Spleen (tissue), 11 donors: ENCODE data around the gene AGK. TPM values are rescaled to one million over a fixed set of nuclear protein-coding genes. Genes with fewer than 3 reads are reported as not detected.

ENCODE experiments used
- DNase-seq: peaks from one replicate; pipeline ENCODE4 v3.0.0-alpha.2; 2020
- H3K27ac ChIP-seq, 8 donors: fragments of 200-600 bp; sonication (generic) in 7 of 8; 1 replicate in 4 of 8; 2 replicates in 4 of 8; pipeline versions ENCODE4 v1.5.0 to v1.8.0; 2016 to 2021; ENCODE audit warnings: inconsistent platforms in 4 of 8, mild to moderate bottlenecking in 4 of 8, moderate library complexity in 1 of 8
- H3K27me3 ChIP-seq, 7 donors: fragments of 200-600 bp; sonication (generic) in 6 of 7; replicated peaks in 1 of 7; 1 replicate in 4 of 7; 2 replicates in 3 of 7; pipeline versions ENCODE4 v1.5.0 to v1.8.0; 2016 to 2021; ENCODE audit warnings: inconsistent platforms in 3 of 7, mild to moderate bottlenecking in 1 of 7
- H3K36me3 ChIP-seq, 6 donors: fragments of 200-600 bp; sonication (generic) in 5 of 6; 1 replicate in 4 of 6; 2 replicates in 2 of 6; pipeline versions ENCODE4 v1.5.0 to v1.8.0; 2016 to 2021; ENCODE audit warnings: inconsistent platforms in 2 of 6
- H3K4me1 ChIP-seq, 6 donors: fragments of 200-600 bp; sonication (generic) in 5 of 6; 1 replicate in 3 of 6; 2 replicates in 3 of 6; pipeline versions ENCODE4 v1.5.0 to v1.8.0; 2016 to 2021; ENCODE audit warnings: inconsistent platforms in 3 of 6
- H3K4me3 ChIP-seq, 8 donors: fragments of 200-600 bp; sonication (generic) in 7 of 8; 1 replicate in 4 of 8; 2 replicates in 4 of 8; pipeline versions ENCODE4 v1.5.0 to v1.8.0; 2016 to 2021; ENCODE audit warnings: inconsistent platforms in 4 of 8, mild to moderate bottlenecking in 4 of 8, moderate library complexity in 2 of 8
- H3K9me3 ChIP-seq, 8 donors: fragments of 200-600 bp; sonication (generic) in 7 of 8; 1 replicate in 4 of 8; 2 replicates in 4 of 8; pipeline versions ENCODE4 v1.5.0 to v1.8.0; 2016 to 2021; ENCODE audit warnings: inconsistent platforms in 4 of 8
- CTCF ChIP-seq, 11 experiments: fragments of 200-600 bp in 7 of 11; fragments of 450-650 bp in 4 of 11; sonication (generic) in 4 of 11; IDR thresholded peaks in 8 of 11; conservative IDR thresholded peaks in 3 of 11; 1 replicate in 7 of 11; 2 replicates in 4 of 11; pipeline versions ENCODE4 v1.4.0 to v1.8.0; 2016 to 2021; ENCODE audit warnings: antibody characterized with exemption in 11 of 11, inconsistent platforms in 4 of 11, mild to moderate bottlenecking in 1 of 11
- POLR2A ChIP-seq, 3 donors: fragments of 450-650 bp; IDR thresholded peaks; one replicate each; pipeline ENCODE4 v1.5.1; 2017; ENCODE audit warnings: antibody characterized with exemption in 3 of 3, mild to moderate bottlenecking in 1 of 3
- POLR2AphosphoS5 ChIP-seq, 3 donors: sonication (generic); formaldehyde crosslinking; IDR thresholded peaks; one replicate each; pipeline ENCODE4 v1.5.1; 2017; ENCODE audit warnings: antibody characterized with exemption in 3 of 3
- WGBS, 5 donors: extraction: QIAGEN DNeasy Blood & Tissue Kit in 3 of 5; methylation state at CpG; one replicate each; pipeline versions ENCODE4 v1.1.5 to v1.1.7; 2013 to 2018; 5-methylcytosine and 5-hydroxymethylcytosine counted together
- intact Hi-C: fragments of 100-400 bp; cut with DNase I; formaldehyde crosslinking; loops from one replicate; pipeline ENCODE4 v1.15.0; 2023; ENCODE audit warnings: low total_unique reads
- polyA plus RNA-seq, 3 donors: library from polyadenylated mRNA; stranded (reverse); fragments of 200-250 nt; gene quantifications; one replicate each; pipeline ENCODE4 v1.2.1, GENCODE V29; 2013
- total RNA-seq, 7 donors: library from RNA; depleted of rRNA in 3 of 7; stranded (reverse); fragments of >200 nt in 3 of 7; fragmentation: NEBNext Ultra II Directional in 4 of 7; extraction: Animal tissue kit (Norgen Biotek cat#: 25700) in 4 of 7; gene quantifications; one replicate each; pipeline versions ENCODE4 v1.1.0 to v1.2.1, GENCODE V29; 2016 to 2021
- donor health status: healthy with polysubstance abuse.
- donor health status: DM: no; HTN: no; CAD: no; lungs with moderate emphysema.
- donor health status: DM: no; HTN: no; CAD: no.
- donor health status: Bipolar disorder and iron deficiency.
- donor health status: healthy.
- donor health status: DM: no; HTN: no; CAD: no.
- donor health status: DM: yes; HTN: yes; CAD: no.

The AGK gene
- total and polyA plus RNA-seq, 10 donors = 11.0 to 35.5 (median 24.0) TPM

GRCh38 chr7:141691540-141691939, 140.3 kb downstream of the AGK start:
- no peak overlapping the region for H3K27ac ChIP-seq
- no peaks in the 10 kb centered on the region for H3K9me3 ChIP-seq
- H3K27me3 ChIP-seq = no peaks in the 10 kb centered on the region
- 92 to 96% (median 94%) methylated on average over 3 of the region's 3 CpGs for WGBS, 5 donors
- no peak overlapping the region for H3K4me3 ChIP-seq
- H3K4me1 ChIP-seq = peaks cover 0 to 48% (median 14%) of the 10 kb centered on the region in 6 donors
- intact Hi-C loops = no loop called here
- peaks cover 0 to 12% (median 0%) of the 10 kb centered on the region in 6 donors for H3K36me3 ChIP-seq
- no peak for DNase-seq
- TF ChIP-seq POLR2AphosphoS5 (IDR thresholded peaks at IDR 0.05) (no peak), CTCF (IDR thresholded peaks at IDR 0.05 in 8 of 11, conservative IDR thresholded peaks at IDR 0.05 in 3 of 11) (no peak), POLR2A (IDR thresholded peaks at IDR 0.05) (no peak)

- H3K36me3 ChIP-seq = peaks cover 0 to 10% (median 0%) of the 10 kb centered on the region in 6 donors
- no peak overlapping the region for H3K27ac ChIP-seq
- TF ChIP-seq POLR2AphosphoS5 (IDR thresholded peaks at IDR 0.05) (no peak), CTCF (IDR thresholded peaks at IDR 0.05 in 8 of 11, conservative IDR thresholded peaks at IDR 0.05 in 3 of 11) (no peak), POLR2A (IDR thresholded peaks at IDR 0.05) (no peak)
- H3K4me1 ChIP-seq = peaks cover 0 to 48% (median 18%) of the 10 kb centered on the region in 6 donors
- intact Hi-C loops = no loop called here
- no peaks in the 10 kb centered on the region for H3K27me3 ChIP-seq
- 90 to 91% (median 90%) methylated on average over 4 of the region's 4 CpGs for WGBS, 5 donors
- no peaks in the 10 kb centered on the region for H3K9me3 ChIP-seq
- DNase-seq = no peak
- no peak overlapping the region for H3K4me3 ChIP-seq
These were observed 140.8 kb downstream of the AGK start for GRCh38 chr7:141691961-141692360.

GRCh38 chr7:141693082-141693481, 141.9 kb downstream of the AGK start:
- H3K9me3 ChIP-seq = no peaks in the 10 kb centered on the region
- no peaks in the 10 kb centered on the region for H3K27me3 ChIP-seq
- intact Hi-C loops = no loop called here
- no peak for DNase-seq
- no peak overlapping the region for H3K27ac ChIP-seq
- H3K36me3 ChIP-seq = peaks cover 0 to 10% (median 0%) of the 10 kb centered on the region in 6 donors
- 90 to 95% (median 94%) methylated on average over 3 of the region's 3 CpGs for WGBS, 5 donors
- TF ChIP-seq POLR2A (IDR thresholded peaks at IDR 0.05) = no peak
- TF ChIP-seq POLR2AphosphoS5 (IDR thresholded peaks at IDR 0.05) = no peak
- TF ChIP-seq CTCF (IDR thresholded peaks at IDR 0.05 in 8 of 11, conservative IDR thresholded peaks at IDR 0.05 in 3 of 11) = no peak
- H3K4me1 ChIP-seq = peaks cover 5 to 59% (median 29%) of the 10 kb centered on the region in 6 donors
- H3K4me3 ChIP-seq = no peak overlapping the region

- H3K36me3 ChIP-seq = peaks cover 0 to 3% (median 0%) of the 10 kb centered on the region in 6 donors
- DNase-seq = no peak
- H3K27ac ChIP-seq = peak overlapping the region in 3 of 8 donors; percentile 12 to 44 (median 20)
- H3K27me3 ChIP-seq = no peaks in the 10 kb centered on the region
- intact Hi-C loops = no loop called here
- no peaks in the 10 kb centered on the region for H3K9me3 ChIP-seq
- TF ChIP-seq POLR2AphosphoS5 (IDR thresholded peaks at IDR 0.05) (no peak), POLR2A (IDR thresholded peaks at IDR 0.05) (no peak), CTCF (IDR thresholded peaks at IDR 0.05 in 8 of 11, conservative IDR thresholded peaks at IDR 0.05 in 3 of 11) (no peak)
- 71 to 80% (median 80%) methylated on average over 4 to 6 of the region's 6 CpGs for WGBS, 5 donors
- no peak overlapping the region for H3K4me3 ChIP-seq
- peaks cover 24 to 82% (median 54%) of the 10 kb centered on the region in 6 donors for H3K4me1 ChIP-seq
These were observed 144.6 kb downstream of the AGK start for GRCh38 chr7:141695803-141696289.
